HG03432 (cell line): ENCODE measurements around the gene SDCCAG8.
A peak's percentile ranks its signal among the peaks of the same experiment; 100 is the strongest.
"Not testable (repeated sequence)": the region's sequence is repeated elsewhere in the genome, so short reads cannot be mapped to it uniquely, and the experiment has no call there.

ENCODE experiments used
- ATAC-seq: cut with Tn5 transposase; IDR thresholded peaks from one replicate; pipeline ENCODE4 v1.9.1; 2021; ENCODE audit warnings: mild to moderate bottlenecking, moderate library complexity; ENCODE audit not compliant: unreplicated experiment

The SDCCAG8 gene

DNA sequence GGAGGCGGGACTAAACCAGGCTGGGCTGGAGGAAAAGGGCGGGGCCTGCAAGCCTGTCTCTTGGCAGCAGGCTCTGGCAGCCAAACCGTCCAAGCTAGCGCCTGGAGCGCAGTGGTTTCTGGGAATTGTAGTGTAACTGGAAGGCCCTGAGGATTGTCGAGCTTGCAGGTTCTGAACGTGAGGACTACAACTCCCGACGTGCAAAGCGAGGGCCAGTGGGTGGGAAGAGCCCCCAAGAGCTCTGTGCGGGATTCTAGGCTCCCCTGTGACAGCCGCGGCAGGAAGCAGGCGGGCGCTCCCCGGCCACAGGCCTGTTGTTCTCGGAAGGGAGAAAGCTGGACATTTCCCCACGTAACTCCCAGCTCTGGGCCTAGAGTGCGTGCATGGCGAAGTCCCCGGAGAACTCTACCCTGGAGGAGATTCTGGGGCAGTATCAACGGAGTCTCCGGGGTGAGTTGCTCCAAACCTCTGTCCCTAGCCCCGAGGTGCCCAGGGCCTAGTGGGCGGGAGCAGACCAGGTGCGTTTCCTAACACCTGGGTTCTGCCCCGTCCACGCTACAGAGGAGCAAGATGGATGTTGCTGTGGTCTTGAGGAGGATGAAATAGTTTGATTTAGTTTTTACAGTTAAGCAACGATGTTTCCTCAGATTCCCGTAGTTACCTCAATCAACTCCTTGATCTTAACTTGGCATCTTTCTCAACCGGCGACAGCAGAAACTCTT lies at the start of gene SDCCAG8:
TSS of gene SDCCAG8 (plus strand) at position 251 of the 722 bp plus-strand sequence. CDS start at position 384, 133 bp downstream.
- ATAC-seq = peak; percentile 75

DNA sequence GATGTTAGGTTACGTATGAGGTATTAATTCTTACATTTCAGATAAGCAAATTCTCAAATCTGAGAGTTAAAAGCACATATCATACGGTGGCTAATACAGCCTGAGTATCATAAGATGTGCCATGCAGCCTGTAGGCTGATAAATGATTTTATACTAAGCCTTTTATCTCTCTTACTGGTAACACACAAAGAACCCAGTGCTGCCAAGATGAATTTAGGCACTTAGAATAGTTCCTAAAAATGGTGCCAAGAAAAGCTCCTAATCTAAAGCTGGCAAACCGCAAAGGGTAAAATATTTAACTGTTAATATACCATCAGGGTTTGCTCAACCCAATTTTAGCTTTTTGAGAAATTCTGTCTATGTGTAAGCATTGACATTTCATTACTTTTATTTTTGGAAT lies 43.9 kb upstream of the SDCCAG8 start:
- ATAC-seq = not testable (repeated sequence)

DNA sequence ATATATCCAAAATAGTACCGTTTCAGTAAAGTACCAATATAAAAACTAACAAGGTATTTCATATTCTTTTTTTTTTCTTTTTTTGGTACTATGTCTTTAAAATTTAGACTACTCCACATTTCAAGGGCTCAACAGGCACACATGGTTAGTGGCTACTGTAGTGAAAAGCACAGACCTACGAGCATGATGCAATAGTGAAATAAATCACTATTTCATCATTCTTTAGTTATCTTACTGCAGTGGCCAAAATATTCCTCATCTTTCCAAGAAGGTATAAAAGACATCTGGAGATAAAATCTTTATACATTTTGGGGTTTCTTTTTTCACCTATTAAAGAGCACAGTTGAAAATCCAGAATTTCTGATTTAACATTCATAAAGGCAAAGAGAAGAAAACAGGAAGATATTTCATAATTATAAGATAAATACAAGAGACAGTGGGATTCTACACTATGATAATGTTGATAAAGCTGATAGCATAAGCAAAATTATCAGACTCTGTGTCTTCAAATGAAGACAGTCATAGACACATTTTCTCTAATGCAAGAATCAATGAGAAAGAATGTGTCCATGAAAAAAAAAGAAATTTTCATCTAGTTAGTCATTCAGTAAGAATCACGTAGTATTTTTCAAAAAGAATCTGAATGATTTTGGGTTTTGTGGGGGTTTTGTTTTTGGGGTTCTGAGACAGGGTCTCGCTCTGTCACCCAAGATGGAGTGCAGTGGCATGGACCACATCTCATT lies 42.6 kb upstream of the SDCCAG8 start:
- no peak for ATAC-seq

DNA sequence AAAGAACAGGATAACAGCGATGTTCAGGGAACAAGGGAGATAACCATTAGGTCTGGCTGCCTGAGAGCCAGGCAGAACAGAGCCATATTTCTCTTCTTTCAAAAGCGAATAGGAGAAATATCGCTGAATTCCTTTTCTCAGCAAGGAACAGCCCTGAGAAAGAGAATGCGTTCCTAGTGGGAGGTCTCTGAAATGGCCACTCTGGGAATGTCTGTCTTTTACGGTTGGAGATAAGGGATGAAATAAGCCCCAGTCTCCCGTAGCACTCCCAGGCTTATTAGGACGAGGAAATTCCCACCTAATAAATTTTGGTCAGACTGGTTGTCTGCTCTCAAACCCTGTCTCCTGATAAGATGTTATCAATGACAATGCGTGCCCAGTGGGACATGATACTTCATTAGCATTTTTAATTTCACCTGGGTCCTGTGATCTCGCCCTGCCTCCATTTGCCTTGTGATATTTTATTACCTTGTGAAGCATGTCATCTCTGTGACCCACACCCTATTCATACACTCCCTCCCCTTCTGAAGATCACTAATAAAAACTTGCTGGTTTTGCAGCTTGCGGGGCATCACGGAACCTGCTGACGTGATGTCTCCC lies 40.5 kb upstream of the SDCCAG8 start:
- ATAC-seq = not testable (repeated sequence)

DNA sequence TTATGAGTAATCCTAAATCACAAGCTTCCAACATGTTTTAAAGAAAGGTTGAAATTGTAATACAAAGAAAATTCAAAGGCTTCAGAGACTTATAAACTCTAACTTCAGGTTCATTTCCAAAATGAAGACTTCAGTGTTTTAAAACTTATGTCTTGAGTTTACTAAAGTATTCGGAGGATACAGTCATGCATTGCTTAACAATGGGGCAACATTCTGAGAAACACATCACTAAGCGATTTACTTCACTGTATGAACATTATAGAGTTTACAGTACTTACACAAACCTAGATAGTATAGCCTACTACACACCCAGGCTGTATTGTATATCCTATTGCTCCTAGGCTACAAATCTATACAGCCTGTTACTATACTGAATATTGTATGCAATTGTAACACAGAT lies 39.1 kb upstream of the SDCCAG8 start:
- ATAC-seq = no peak

DNA sequence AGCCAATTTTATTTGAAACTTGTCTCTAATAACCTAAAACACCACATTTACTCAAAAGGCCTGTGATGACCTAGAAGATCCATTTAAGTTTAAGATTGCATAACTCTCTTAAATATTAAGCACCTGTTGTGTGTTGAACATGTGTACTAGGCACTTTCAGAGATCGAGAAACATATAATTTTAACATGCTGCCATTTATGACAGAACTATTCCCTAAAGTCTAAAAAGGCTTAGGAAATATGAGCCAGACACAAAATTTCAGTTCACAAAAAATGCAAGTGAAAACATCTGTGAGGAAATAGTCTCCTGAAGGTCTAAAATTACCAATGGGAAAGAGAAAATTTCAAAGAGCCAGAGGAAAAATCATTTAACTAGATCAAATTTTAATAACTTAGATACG lies 38.5 kb upstream of the SDCCAG8 start:
- no peak for ATAC-seq

DNA sequence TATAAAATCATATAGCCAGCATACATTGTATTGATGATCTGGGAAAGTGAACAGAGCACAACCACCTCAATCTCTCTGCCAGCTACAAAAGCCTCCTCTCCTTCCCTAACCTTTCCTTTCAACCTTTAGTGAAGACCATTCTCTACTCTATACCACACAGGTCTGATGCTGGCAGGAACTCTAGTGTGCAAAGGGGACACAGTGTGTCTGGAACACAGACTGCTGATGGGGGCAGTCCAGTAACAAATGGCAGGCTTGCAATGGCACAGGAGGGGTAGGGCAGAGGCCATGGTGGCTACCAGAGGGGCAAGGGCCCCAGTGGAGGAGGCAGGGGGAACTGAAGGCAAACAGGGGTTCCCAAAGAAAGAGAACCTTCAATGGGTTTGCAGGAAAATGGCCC lies 37.8 kb upstream of the SDCCAG8 start:
- ATAC-seq = no peak

DNA sequence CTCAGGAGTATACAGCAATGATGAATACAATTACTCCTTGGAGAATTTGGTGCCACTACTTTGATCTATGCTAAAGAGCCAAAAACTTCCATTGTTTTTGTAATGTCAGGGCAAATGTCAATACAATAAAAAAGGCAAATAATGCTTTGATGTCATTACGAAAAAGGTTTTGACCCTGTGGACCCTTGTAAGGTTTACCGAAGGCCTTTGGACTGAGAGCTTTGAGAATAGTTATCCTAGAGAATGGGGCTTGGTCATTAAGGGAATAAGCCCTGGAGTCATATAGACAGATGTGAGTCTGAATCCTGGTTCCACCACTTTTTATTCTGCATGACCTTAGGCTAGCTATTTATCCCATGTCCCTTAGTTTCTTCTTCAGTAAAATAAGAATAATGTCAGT lies 28.2 kb upstream of the SDCCAG8 start:
- ATAC-seq = no peak

DNA sequence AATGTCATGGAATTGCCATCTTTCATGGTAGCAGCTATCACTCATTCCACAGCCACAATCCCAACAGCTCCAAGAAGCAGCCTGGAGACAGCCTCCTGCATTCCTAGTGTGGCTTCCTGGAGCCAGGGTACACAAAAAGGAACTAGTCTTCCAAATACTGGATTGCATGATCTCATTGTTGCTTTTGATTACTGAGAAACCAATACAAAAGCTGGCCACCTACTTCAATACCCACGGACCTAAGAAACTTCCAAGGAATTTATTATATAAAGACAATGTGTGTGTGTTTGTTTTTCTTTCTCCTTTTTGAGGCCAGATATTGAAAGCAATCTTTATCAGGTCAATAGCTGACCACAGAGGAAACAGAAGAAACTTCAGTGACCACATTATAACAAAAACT lies 26.3 kb upstream of the SDCCAG8 start:
- ATAC-seq = no peak

DNA sequence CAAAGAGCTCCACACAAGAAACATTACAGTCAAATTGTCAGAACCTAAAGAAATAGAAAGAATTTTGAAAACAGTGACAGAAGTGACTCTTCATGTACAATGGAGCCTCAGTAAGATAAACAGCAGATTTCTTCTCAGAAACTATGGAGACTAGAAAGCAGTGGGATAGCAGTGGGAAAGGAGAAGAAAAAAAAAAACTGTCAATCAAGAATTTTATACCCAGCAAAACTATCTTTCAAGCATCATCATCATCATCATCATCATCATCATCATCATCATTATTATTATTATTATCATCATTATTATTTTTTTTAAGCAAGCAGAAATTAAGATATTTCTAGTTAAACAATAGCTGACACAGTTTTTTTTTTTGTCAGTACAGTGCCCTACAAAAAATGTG lies 24.9 kb upstream of the SDCCAG8 start:
- no peak for ATAC-seq

DNA sequence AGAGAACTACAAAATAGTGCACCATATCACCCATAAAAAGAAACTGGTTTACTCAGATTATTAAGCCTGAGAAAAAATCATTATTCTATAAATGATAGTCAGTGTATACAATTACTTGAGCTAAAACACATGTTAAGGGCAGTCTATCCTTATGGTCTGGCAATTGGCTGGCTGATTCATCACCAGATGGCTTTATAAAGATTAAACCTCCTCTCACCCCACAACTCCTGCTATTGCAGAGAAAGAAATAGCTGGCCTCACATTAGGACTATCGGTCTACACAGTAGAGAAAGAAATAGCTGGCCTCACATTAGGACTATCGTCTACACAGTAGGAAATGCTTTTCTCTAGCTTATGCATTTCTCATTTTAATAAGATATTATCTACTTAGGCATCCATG lies 21.9 kb upstream of the SDCCAG8 start:
- ATAC-seq = no peak

DNA sequence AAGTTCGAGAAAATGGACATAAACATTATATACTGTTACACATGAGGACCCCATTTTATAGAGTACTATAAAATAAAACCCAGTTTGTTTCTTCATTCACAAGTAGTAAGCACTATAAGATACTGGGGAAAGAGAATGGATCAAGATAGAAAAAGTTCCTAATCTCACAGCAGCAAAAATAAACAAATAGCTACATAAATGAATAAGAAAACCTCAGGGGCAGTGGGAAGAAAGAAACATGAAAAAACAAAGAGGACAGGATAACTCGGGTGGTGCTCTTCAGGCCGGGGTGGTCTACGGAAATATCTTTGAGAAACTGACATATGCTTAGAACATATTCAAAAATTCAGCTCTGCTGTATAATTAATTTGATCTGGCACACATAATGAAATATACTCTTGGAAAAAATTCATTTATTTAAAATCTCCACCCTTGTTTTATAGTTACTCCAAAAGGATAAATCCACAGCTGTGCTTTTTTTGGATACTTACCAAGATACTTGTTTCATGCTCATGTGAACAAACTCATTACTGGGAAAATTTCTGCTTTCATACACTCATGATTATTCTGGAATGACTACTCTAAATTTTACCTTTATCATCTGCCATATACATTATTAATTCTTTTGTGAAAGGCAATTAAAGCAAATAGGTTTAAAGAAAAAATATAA lies 20.7 kb upstream of the SDCCAG8 start:
- ATAC-seq = no peak

DNA sequence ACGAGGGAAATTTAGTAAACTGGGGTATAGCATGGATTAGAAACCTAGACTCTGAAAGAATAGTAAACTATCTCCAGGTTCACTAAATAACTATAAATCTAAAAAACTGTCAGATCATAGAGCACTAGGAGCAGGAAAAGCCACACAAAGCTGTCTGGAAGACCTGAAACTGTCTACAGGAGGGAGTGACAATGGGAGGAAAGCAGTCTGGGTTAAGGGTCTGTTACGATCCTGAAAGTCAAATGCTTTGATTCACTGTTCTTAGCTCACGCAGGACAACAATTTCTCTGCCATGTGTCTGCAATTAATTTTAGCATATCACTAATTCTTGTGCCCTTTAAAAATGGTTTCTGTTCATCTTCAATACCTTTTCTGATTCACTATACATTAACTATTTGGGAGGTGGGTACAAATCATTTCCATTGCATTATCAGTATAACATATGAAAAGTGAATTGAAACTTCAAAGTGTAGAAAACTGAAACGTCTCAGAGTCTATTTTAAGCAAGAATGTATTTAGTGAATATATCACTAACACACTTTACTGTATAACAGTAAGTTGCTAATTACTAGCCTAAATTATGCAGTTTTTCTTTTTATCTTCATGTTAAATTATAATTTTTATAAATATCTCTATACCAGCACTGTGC lies 19.1 kb upstream of the SDCCAG8 start:
- ATAC-seq = peak; percentile 72

DNA sequence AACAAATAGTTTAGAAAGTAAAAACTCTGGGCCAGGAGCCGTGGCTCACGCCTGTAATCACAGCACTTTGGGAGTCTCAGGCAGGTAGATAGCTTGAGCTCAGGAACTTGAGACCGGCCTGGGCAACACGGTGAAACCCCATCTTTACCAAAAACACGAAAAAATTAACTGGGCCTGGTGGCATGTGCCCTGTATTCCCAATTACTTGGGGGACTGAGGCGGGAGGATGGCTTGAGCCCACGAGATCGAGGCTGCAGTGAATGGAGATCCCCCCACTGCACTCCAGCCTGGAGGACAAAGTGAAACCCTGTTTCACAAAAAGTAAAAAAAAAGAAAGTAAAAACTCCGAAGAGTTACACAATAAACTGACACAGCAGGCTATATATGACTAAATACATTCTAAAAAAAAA lies 11.4 kb upstream of the SDCCAG8 start:
- peak; percentile 60 for ATAC-seq

DNA sequence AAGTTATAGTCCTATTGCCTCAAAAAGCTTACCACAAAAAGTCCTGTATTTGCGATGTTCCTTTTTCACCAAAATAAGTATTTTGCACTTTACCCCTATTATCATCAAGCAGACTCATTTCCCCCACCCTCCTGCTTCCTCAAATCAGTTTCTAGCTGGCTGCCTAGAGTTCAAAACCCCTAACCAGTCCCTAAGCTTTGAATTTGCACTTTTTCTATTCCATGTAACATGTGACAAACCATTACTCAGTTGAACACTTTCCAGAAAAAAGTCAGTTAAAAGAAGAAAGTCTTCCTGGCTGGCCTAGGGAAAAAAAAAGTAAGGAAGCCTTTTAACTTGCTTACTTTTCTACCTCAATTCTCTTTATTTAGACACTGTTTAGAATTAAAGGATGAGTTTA lies 8.9 kb upstream of the SDCCAG8 start:
- ATAC-seq = peak; percentile 37

DNA sequence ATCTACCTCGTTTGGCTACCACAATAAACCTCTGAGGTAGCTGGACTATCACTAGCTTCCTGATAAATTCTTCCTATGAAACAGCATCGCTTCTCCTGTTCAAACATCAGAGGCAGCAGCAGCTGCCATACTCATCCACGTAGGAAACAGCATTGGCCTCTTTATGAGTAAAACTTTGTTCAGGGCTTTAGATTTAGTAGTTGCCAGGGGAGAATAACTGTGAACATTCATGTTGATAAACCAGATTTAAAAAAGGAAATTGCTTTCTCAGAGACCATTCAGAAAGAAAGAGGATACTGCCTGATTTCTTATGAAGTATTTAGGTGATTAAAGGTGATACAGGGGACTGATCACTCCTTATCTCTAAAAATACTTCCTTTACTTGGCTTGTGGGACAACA lies 7.9 kb upstream of the SDCCAG8 start:
- ATAC-seq = no peak

DNA sequence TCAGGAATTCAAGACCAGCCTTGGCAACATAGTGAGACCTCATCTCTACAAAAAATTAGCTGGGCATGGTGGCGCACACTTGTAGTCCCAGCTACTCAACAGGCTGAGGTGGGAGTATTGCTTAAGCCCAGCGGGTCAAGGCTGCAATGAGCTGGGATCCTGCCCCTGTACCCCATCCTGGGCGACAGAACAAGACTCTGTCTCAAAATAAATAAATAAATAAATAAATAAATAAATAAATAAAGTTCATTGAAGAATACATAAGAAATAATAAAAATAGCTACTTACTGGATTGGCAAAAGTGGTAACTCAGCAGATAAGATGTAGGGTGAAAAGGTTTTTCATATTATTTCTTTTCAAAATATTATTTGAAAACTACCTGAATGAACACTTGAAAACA lies 6.6 kb upstream of the SDCCAG8 start:
- no peak for ATAC-seq

DNA sequence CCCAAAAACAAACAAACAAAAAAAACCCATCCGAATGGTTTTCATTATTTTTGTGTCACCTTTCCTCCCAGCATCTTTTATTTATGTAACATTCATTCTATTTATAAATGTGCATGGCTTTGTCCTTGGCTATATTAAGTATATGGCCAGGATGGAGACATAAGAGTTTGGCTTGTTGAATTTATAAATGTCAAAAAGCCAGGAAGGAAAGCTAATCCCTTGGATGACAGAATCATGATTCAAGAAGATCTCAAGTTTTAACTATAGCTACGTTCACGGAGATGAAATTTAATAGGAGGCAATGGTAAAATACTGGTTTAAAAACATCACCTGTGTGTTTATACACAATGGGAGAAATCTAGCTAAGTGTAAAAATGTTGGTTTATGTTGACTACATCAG lies 5.7 kb upstream of the SDCCAG8 start:
- no peak for ATAC-seq

DNA sequence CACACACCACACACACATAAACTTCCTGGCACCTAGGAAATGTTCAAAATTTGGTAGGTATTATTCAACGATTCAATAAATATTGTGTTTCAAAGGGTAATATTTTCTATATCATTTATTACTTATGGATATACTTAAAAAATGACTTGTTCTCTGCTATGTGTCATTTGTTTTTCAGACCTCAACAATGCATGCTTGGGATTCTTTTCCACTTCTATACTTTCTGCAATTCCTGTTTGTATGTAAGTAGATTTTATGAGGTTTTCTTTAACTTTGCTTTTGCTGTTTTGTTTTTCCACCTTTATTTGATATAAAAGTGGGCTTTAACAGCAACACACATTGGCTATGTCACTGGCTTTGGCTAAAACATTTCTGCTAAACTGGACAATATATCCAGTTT lies 4.3 kb upstream of the SDCCAG8 start:
- no peak for ATAC-seq

DNA sequence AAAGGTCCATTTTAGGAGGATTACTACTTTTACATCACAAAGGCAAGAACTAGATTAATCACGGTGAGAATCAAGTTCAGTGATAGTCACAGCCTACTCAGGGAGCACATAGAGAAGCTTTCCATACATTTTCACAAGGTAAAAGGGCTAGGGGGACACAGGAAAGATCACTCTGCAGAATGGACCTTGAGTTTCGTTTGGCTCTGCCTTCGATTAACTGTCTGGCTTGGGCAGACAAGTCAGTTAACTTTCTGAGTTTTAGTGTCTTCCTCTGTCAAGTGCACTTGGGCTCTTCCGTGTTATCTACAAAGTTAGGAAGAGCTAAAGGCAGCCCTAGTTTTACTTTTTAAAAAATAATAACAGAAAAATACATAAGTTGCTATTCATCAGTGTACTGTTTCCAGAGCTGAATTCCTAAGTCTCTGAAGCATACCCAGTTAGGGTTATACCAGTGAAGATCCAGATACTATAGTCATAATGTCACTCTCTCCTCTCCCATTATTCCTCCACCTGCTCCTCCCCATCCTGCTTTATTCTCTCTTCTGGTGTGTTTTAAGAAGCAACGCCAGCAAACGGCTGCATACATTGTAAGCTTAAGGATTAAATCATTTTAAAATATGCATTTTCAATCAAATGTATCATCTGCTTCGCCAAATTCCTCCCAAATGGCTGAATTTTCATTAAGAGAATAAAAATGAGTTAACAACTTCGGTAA lies 2.5 kb upstream of the SDCCAG8 start:
- ATAC-seq = no peak

DNA sequence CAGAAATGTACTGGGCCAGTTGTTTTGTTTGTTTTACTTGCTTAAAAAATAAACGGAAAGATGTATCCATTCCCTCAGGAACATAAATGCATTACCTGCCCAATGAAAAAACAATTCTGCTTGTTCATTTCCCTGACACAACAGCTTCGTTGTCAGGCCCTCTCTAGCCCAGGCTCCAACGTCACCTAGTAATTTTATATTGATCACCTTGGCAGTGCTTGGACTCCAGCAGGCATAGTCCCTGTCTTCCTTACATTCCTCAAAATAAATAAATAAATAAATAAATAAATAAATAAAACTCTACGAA lies 2.0 kb upstream of the SDCCAG8 start:
- no peak for ATAC-seq
